IPS-11a (cell line): ENCODE data around the gene TRANK1.
"Not testable (repeated sequence)": the region's sequence is repeated elsewhere in the genome, so short reads cannot be mapped to it uniquely, and the experiment has no call there.

Experiments used
- H3K4me3 ChIP-seq: one replicate; pipeline ENCODE4 v1.5.1; 2013; ENCODE audit warnings: low read depth, low read length, control low read depth

Gene TRANK1

DNA sequence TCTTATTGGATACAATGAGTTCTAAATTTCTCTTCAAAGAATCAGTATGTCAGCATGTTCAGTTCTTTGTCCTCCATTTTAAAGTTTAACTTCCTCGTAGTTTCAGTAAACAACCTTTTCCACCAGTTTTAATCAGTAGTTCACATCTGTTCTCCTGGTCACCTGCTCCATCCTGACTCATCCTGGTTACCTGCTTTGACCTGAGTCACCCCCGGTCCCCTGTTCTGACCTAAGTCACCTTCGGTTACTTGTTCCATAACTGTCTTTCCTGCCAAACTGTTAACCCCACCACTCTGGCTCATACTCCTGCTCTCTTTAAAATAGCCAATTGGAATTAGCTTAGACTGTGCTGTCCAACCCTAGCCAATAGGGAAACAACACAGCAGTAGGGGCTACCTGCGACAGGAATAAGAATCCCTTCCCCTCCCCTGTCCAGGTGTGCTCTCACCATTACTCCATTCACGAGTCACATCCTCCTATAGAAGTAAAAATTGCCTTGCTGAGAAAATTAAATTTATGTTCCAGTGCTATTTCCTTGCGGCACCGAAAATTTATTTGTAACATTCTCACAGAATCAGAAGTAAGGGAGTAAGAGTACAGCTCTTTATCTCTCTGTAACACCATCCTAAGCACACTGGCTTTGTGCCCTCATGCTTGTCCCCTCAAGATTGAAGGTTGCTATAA is 23.8 kb downstream of the TRANK1 start:
- no peak overlapping the region for H3K4me3 ChIP-seq

DNA sequence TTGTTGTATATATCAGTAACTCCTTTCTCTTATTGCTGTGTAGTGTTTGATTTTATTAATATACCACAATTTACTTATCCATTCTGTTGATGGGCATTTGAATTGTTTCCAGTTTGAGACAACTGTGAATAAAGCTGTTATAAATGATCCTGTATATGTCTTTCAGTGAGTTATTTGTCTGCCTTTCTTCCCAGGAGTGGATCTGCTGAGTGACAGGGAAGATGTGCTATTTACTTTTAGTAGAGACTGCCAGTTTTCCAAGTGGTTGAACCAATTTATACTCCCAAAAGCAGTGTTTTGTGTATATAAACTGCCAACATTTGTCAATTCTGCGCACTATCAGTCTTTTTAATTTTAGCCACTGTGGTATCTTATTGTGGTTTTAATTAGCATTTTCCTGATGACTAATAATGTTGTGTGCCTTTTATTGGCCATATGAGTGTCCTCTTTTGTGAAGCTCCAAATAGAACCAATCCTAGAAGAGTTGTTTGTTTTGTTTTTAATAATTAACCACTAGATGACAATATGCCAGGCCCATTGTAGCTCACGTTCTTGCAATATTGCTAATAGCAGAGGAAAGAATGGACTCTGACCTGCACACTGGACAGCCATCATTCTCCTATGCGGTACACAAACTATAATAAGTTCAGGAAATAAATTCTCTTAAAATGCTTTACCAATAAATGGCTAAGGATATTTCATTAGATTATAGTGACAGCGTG is 25.3 kb downstream of the TRANK1 start:
- H3K4me3 ChIP-seq: no peak overlapping the region

DNA sequence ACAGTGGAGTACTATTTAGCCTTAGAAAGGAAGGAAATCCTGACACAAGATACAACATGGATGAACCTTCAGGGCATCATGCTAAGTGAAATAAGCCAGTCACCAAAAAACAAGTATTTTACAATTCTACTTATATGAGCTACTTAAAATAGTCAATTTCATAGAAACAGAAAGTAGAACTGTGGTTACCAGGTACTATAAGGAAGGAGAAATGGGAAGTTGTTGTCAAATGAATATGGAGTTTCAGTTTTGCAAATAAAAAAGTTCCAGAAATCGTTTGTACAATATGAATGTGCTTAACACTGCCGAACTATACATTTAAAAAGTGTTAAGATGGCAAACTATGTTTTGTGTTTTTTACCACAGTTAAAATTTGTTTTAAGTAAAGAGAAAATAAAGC is 26.8 kb downstream of the TRANK1 start:
- no peak overlapping the region for H3K4me3 ChIP-seq

DNA sequence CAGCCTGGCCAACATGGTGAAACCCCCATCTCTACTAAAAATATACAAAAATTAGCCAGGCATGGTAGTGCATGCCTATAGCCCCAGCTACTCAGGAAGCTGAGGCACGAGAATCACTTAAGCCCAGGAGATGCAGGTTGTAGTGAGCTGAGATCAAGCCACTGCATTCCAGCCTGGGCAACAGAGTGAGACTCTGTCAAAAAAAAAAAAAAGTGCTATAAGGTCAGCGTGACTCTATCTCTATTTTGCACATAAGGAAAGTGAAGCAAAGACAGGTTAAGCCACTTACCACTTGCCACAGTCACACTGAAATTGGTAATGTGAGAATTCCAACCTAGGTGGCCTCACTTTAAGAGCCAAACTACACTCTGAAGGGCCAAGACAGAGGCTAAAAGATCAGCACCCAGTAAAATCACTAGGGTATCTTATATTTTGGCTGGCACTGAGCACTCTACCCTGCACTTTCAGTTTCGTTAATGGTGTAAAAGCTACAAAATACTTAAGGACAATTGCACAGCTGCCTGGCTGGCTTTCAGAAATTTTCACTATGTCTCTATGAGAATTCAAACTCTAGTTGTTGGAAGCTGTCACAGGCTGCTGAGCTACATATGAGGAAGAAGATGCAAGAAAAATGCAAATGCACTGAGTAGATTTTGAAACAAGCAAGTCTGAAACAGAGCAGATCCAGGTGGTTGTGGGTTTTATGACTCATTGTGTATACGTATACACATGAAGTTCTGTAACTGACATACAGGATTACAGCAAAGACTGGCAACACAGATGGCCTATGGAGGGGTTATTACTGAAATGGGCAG is 32.7 kb downstream of the TRANK1 start:
- no peak overlapping the region for H3K4me3 ChIP-seq

DNA sequence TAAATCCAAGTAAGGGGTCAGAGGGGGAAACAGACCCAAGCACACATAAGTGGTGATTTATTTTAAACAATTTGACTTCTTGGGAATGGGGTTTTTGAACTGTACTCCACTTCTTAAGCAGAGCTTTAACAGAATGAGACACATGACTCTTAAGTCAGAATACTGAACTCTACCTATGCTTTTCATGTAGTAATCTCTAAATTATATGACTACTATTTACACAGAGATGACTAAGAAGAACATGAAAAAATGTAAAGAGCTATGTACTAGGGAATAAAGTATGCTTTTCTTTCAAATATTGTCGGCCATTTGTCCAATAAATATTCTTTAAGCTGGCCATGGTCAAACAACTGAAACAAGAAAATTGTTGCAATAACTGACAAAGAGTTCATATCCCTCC is 35.2 kb downstream of the TRANK1 start:
- H3K4me3 ChIP-seq: no peak overlapping the region

DNA sequence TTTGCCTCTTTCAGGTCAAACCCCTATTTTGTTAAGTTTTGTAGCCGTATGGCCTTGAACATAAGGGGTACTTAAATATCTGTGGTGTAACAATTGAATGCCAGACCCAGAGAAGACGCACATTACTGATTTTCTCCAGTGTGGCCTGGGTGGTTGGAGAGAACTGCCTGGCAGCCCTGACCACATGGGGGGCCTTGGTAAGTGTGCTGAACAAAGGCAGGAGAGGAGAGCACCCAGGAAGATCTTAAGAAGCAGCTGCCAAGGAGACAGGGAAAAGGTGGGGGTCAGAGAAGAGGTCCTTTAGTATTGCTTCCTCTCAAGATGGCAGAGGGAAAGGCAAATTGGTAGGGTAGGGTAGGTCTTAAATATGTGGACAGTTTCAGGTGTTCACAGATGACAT is 35.7 kb downstream of the TRANK1 start:
- H3K4me3 ChIP-seq: no peak overlapping the region

DNA sequence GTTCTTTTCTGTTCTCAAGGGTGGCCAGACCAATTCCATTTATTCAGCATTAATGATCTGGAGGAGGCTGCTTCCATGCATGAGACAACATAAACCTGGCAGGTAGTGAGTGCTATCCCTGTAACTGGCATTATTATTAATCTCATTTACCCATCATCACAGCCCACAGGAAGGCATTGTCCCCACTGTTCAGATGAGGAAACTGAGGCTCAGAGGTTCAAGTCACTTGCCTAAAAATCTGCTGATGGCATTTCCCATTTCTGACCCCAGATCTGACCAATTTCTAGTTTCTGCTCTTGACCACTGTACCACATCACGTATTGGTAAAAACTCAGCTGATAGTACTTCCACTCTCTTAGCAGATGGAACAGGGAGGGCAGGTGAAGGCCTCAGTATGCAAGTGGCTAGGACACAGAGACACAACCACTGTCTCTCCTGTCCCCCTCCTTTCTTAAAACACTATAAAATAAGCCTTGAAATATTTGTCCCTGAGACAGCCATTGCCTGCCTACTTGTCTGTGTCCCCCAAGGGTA is 36.1 kb downstream of the TRANK1 start:
- no peak overlapping the region for H3K4me3 ChIP-seq

DNA sequence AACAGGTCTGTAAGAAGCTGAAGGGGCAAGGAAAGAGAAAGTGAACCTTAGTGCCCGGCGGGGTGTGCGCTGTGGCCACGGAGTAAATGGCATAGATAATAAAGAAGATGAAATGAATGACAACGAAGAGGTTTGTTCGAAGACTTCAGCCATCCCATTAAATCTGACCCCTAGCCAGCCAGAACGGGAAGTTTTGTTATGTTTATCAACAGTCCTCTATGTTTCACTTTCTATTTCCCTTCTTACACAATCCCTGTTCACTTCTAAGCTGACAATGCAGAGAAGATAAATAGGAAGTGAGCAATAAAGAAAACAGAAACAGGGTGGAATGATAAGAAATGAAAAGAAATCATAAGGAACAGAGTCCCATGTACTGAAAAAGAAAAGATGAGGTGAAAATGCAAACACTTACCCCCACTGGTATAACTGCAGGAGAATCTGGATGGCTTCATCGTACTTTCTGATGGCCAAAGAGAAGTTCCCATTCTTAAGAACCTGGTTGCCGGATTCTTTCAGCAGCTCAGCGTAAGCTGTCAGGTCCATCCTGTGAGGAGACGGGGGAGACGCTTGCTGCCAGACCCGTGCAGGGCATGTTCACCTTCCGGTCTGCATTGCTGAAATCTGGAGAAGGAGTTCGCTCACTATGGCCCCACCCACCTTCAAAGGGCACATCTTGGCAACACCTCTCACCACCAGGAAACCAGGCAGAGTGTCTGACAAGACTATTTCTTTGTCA is 36.8 kb downstream of the TRANK1 start:
- no peak overlapping the region for H3K4me3 ChIP-seq

DNA sequence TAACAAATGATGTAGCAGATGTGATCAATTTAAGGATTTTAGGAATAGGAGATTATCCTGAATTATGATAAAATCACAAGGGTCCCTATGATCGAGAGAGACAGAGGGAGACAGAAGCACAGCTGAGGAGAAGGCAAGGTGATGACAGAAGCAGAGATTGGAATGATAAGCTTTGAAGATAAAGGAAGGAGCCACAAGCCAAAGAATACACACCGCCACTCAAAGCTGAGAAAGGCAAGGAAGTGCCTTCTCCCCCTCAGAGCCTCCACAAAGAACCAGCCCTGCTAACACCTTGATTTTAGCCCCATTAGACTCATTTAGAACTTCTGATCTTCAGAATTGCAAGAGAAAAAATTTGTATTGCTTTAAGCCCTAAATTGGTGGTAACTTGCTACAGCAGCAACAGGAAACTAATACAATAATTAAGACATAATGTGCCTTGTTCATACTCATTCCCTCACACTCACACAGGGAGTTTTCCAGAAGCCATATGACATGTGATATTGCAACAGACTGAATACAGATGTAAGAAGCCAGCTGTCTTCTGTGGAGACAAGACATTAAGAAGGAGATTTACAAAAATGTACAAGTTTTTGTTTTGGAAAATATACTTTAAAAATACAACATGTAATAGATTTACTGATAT is 38.2 kb downstream of the TRANK1 start:
- no peak overlapping the region for H3K4me3 ChIP-seq

DNA sequence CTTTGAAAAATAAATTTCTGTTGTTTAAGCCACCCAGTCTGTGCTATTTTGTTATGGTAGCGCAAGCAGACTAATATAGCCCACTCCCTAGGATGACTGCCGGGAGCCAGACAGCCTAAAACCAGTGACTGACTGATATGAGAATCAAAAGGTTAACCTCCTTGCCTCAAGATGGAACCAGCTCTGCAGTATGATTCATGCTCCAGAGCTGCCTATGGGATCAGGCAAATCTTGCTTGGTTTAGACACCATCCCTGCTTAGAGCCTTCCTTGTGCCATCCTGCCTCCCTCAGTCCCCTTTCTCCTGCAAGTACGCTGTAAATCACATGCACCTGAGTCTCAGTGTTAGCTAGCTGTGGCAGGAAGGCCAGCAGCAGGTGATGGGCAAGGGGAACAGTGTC is 39.3 kb downstream of the TRANK1 start:
- no peak overlapping the region for H3K4me3 ChIP-seq

DNA sequence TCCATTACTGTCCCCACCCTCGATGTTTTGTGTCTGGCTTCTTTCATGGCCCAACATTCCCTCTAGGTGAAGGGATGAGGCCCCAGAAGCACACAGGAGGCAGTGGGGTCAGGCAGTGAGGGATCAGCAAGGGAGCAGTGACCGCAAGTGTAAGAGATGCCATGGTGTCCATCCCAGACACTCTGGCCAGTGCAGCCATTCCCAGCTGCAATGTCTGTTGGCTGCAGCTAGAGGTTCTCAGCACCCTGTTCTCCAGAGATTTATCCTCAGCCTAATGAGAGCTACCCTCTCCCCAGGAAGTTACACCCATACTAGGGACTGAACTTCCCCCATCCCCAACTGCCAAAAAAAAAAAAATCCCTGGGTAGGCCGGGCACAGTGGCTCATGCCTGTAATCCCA is 40.2 kb downstream of the TRANK1 start:
- no peak overlapping the region for H3K4me3 ChIP-seq

DNA sequence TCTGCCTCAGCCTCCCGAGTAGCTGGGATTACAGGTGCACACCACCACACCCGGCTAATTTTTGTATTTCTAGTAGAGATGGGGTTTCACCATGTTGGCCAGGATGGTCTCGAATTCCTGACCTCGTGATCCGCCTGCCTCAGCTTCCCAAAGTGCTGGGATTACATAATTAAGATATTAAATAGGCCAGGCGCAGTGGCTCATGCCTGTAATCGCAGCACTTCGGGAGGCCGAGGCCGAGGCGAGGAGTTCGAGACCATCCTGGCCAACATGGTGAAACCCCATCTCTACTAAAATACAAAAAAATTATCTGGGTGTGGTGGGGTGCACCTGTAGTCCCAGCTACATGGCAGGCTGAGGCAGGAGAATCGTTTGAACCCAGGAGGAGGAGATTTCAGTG is 40.8 kb downstream of the TRANK1 start:
- H3K4me3 ChIP-seq: not testable (repeated sequence)

DNA sequence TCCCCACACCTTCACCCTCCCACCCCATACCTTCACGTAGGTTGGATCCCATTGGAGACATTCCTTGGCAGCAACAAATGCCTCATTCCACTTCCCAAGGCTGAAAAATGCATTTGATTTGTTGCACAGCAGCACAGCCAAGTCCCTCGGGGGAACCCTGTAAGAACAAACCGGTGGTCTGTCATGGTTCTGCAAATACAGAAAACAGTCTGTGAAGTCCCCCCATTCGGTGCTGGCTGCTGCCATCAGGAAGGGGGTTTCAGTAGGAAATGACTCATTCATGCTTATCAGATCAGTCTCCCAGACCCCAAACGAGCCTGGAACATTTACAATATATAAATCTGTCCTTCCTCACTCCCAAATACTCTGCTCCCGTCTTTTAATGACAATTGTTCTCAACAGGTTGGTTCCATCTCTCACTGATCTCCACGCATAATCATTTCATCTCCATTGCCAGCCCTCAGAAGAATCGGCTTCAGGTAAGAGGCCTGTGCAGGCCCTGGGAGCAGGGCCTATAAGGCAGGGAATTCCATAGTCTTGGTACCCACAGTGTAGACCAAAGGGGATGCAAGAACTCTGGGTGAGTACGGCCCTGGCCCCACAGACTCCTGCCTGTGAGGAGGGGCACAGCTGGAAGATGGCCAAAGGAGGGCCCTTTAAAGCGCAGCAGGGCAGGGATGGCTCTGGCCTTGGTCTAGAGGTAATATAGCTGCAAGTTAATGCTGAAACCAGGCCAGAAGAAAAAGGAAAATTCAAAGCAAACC is 41.6 kb downstream of the TRANK1 start:
- no peak overlapping the region for H3K4me3 ChIP-seq

DNA sequence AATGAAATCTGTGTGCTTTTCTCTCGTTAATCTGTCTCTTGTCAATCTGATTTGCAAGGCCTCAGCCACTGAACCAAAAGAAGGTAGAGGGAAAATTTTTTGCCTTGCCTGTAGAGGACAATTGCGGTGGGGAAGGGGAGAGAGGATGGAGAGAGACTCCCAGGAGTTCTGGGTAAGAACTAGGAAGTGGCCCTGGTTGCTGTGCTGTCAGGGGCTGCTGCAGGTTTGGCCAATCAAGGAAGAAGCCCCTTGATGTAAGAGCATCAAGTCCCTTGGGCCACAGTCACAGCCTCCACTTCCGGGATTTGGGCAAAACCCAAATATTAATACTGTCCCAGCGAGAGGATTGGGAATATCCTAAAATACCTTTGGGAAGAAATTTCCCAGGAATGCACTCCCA is 43.3 kb downstream of the TRANK1 start:
- H3K4me3 ChIP-seq: no peak overlapping the region

DNA sequence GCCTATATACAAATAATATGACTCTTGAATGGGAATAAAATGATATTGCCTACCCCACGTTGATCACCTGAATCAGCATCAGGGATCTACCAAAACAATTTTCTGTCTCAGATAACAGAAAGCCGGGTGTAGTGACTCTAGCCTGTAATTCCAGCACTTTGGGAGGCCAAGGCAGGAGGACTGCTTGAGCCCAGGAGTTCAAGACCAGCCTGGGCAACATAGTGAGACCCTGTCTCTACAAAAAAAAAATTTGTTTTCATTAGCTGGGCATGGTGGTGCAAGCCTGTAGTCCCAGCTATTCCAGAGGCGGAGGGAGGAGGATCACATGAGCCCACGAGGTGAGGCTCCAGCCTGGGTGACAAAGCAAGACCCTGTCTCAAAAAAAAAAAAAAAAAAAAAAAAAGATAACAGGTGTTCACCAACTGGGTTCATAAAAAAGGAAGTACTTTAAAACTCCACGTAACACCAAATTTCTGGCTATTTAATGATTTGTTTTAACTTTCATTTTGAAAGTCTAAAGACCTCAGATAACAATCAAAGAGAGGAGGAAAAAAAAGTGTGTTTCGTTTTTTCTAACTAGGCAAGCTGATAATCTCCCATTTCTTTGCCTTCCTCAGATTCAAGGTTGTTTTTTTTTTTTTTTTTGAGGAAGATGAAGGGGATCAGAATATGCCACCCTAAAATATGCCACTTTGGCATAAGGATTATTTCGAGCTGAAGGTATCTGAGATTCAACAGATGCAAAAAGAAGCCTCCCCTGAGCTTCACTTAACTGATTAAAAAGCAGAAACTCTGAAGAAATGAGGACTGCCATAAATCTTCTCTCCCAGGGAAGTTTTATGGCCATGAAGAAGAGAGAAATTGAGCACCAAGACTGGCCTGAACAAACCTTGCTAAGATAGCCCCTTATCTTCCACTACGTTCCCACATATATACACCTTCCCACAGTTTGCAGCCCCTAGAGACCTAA is 44.1 kb downstream of the TRANK1 start:
- no peak overlapping the region for H3K4me3 ChIP-seq

DNA sequence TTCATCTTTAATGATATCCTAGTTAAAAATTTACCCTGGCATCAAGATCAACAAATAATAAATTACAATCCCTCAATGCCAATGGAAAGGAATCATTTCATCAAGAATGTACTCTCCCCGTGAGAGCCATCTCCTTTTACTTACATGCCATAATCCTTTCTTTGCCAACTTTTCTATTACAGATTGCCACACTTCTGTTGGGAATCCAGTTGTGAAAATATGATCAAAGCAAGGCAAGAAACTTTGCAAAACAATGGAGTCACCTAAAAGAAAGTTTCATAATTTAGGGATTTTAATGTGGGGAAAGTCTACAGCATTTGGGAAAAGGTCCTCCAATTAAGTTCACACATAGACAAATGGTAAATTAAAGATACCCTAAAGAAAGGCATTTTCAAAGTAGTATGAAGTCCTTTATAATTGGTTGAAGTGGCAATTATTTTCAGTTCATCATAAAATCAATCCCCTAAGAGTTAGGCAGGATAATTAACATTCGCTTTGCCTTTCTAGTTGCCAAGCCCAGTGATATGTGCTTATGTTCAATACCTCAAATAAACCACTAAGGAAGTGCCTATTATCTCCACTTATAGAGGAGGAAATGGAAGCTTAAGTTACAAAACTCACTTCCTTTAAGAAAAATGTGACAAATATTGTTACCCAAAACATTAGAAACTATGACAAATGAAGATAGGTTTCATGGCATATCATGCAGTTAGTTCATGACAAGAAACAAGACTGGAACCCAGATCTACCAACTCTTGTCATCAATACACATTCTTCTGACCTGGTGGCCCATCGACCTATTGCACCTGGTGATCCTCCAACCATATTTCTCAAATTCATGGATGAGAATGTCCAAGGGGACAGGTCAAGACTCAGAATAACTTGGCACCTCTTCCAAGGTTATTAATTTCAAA is 49.1 kb downstream of the TRANK1 start:
- H3K4me3 ChIP-seq: no peak overlapping the region

DNA sequence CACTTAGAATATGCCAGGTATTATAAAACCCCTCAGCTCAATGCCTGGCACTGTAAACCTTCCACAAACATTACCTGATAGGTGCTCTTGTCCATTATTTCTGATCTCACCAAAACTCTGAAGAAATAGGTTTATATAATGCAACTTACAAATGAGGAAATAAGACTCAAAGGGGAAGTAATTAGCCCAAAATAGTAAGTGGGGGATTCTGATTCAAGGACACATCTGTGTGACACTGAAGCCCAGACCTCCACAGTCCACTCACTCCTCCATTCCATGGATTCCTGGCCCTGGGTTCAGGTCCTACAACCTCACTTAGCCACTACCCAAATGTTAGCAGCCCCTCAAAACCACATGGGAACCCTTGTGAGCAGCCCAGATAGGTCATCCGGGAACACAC is 49.9 kb downstream of the TRANK1 start:
- no peak overlapping the region for H3K4me3 ChIP-seq

DNA sequence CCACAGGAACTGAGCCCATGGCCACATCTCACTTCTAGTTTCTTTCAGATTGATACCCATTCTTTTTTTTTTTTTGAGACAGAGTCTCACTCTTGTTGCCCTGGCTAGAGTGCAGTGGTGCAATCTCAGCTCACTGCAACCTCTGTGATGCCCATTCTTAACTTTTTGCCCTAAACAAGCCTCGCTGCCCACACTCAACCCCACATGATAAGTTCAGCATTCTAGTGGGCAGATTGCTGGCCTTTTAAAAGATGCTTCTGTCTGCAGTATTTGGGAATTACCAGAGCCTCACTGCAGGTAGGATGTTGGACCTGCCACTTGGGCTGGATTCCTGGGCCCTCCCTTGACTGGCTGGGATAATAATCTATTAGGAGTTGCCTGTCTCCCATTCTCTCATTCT is 51.0 kb downstream of the TRANK1 start:
- H3K4me3 ChIP-seq: no peak overlapping the region
